Nephron progenitor cell (in vitro differentiated cells): Measurements from ENCODE around the gene TXNRD2.

Source experiments
- DNase-seq: peaks from one replicate; pipeline ENCODE4 v3.0.0; 2021
- H3K27ac Mint-ChIP-seq: 2 replicates; pipeline ENCODE4 v1.8.0; 2021; ENCODE audit warnings: mild to moderate bottlenecking, moderate library complexity, mixed read lengths
- H3K27me3 Mint-ChIP-seq: 2 replicates; pipeline ENCODE4 v1.8.0; 2021; ENCODE audit warnings: mild to moderate bottlenecking, low read depth, mixed read lengths; ENCODE audit not compliant: poor library complexity
- H3K36me3 Mint-ChIP-seq: 2 replicates; pipeline ENCODE4 v1.8.0; 2021; ENCODE audit warnings: low read depth, mixed read lengths
- H3K4me1 Mint-ChIP-seq: 2 replicates; pipeline ENCODE4 v1.8.0; 2021; ENCODE audit warnings: mixed read lengths
- H3K4me3 Mint-ChIP-seq: 2 replicates; pipeline ENCODE4 v1.8.0; 2021; ENCODE audit warnings: mild to moderate bottlenecking, moderate library complexity, mixed read lengths
- H3K9me3 Mint-ChIP-seq: 2 replicates; pipeline ENCODE4 v1.8.0; 2021; ENCODE audit warnings: mild to moderate bottlenecking, moderate library complexity, mixed read lengths
- CTCF ChIP-seq: fragments of 200-600 bp; sonication (generic); IDR thresholded peaks from 2 replicates; pipeline ENCODE4 v1.5.0; 2021; ENCODE audit warnings: antibody characterized with exemption

Gene TXNRD2

GRCh38 chr22:19868333-19868732 lies 73.3 kb downstream of the TXNRD2 start:
- Mint-ChIP-seq H3K36me3 (no peaks in the 10 kb centered on the region), H3K27me3 (peaks cover 7% of the 10 kb centered on the region), H3K4me3 (no peak overlapping the region), H3K4me1 (no peaks in the 10 kb centered on the region), H3K27ac (no peak overlapping the region), H3K9me3 (no peaks in the 10 kb centered on the region)
- no peak for DNase-seq
- no peak for TF ChIP-seq CTCF

- no peak for TF ChIP-seq CTCF
- Mint-ChIP-seq H3K4me1 (no peaks in the 10 kb centered on the region), H3K27me3 (peaks cover 7% of the 10 kb centered on the region), H3K27ac (no peak overlapping the region), H3K9me3 (no peaks in the 10 kb centered on the region), H3K36me3 (no peaks in the 10 kb centered on the region), H3K4me3 (no peak overlapping the region)
- no peak for DNase-seq
Measured at GRCh38 chr22:19867617-19868016, 74.0 kb downstream of the TXNRD2 start.

- H3K27me3 Mint-ChIP-seq: peaks cover 7% of the 10 kb centered on the region
- H3K36me3 Mint-ChIP-seq: peaks cover 1% of the 10 kb centered on the region
- DNase-seq: no peak
- H3K9me3 Mint-ChIP-seq: no peaks in the 10 kb centered on the region
- H3K27ac Mint-ChIP-seq: no peak overlapping the region
- H3K4me3 Mint-ChIP-seq: no peak overlapping the region
- TF ChIP-seq CTCF: no peak
- no peaks in the 10 kb centered on the region for H3K4me1 Mint-ChIP-seq
Measured at GRCh38 chr22:19866665-19867009, 75.0 kb downstream of the TXNRD2 start.

- no peak overlapping the region for H3K27ac Mint-ChIP-seq
- DNase-seq: no peak
- H3K4me1 Mint-ChIP-seq: no peaks in the 10 kb centered on the region
- peaks cover 5% of the 10 kb centered on the region for H3K36me3 Mint-ChIP-seq
- no peak overlapping the region for H3K4me3 Mint-ChIP-seq
- TF ChIP-seq CTCF: no peak
- peaks cover 7% of the 10 kb centered on the region for H3K27me3 Mint-ChIP-seq
- H3K9me3 Mint-ChIP-seq: no peaks in the 10 kb centered on the region
Measured at GRCh38 chr22:19865141-19865829, 76.3 kb downstream of the TXNRD2 start.

GRCh38 chr22:19864538-19865106 lies 77.0 kb downstream of the TXNRD2 start:
- Mint-ChIP-seq H3K36me3 (peaks cover 11% of the 10 kb centered on the region), H3K4me1 (no peaks in the 10 kb centered on the region), H3K9me3 (peaks cover 4% of the 10 kb centered on the region), H3K27me3 (peaks cover 7% of the 10 kb centered on the region), H3K4me3 (no peak overlapping the region), H3K27ac (no peak overlapping the region)
- no peak for DNase-seq
- TF ChIP-seq CTCF: no peak

GRCh38 chr22:19863571-19863970 lies 78.0 kb downstream of the TXNRD2 start:
- no peak for DNase-seq
- no peak overlapping the region for H3K27ac Mint-ChIP-seq
- H3K4me3 Mint-ChIP-seq: no peak overlapping the region
- H3K9me3 Mint-ChIP-seq: peaks cover 6% of the 10 kb centered on the region
- no peak for TF ChIP-seq CTCF
- H3K36me3 Mint-ChIP-seq: peaks cover 13% of the 10 kb centered on the region
- peaks cover 7% of the 10 kb centered on the region for H3K27me3 Mint-ChIP-seq
- no peaks in the 10 kb centered on the region for H3K4me1 Mint-ChIP-seq
